ACC112 (cell line): ENCODE results near the gene NCK2.

ENCODE experiments used
- H2AFZ ChIP-seq: fragments of 200-600 bp; sonication (generic); one replicate; pipeline ENCODE4 v1.6.0; 2017; ENCODE audit warnings: antibody characterized with exemption, low read length; ENCODE audit not compliant: unreplicated experiment
- H3K27ac ChIP-seq: fragments of 200-600 bp; sonication (generic); 2 replicates; pipeline ENCODE4 v1.5.1; 2014; ENCODE audit warnings: low read depth, mild to moderate bottlenecking, antibody characterized with exemption, low read length, moderate library complexity
- H3K27me3 ChIP-seq: fragments of 200-600 bp; sonication (generic); 2 replicates; pipeline ENCODE4 v1.6.1; 2014; ENCODE audit warnings: mild to moderate bottlenecking, antibody characterized with exemption, low read length, moderate library complexity, mixed read lengths; ENCODE audit not compliant: insufficient read depth
- H3K36me3 ChIP-seq: fragments of 200-600 bp; sonication (generic); 2 replicates; pipeline ENCODE4 v1.6.1; 2016; ENCODE audit warnings: mild to moderate bottlenecking, antibody characterized with exemption, low read length, moderate library complexity, mixed read lengths; ENCODE audit not compliant: insufficient read depth
- H3K4me1 ChIP-seq: fragments of 200-600 bp; sonication (generic); one replicate; pipeline ENCODE4 v1.6.1; 2016; ENCODE audit warnings: low read length, mixed read lengths; ENCODE audit not compliant: insufficient read depth, unreplicated experiment, control insufficient read depth
- H3K4me3 ChIP-seq: fragments of 200-600 bp; sonication (generic); 2 replicates; pipeline ENCODE4 v1.5.1; 2014; ENCODE audit warnings: mild to moderate bottlenecking, low read depth, low read length
- H3K79me2 ChIP-seq: fragments of 200-600 bp; sonication (generic); one replicate; pipeline ENCODE4 v1.6.0; 2016; ENCODE audit warnings: low read length; ENCODE audit not compliant: control insufficient read depth, unreplicated experiment, insufficient read depth

The NCK2 gene

DNA sequence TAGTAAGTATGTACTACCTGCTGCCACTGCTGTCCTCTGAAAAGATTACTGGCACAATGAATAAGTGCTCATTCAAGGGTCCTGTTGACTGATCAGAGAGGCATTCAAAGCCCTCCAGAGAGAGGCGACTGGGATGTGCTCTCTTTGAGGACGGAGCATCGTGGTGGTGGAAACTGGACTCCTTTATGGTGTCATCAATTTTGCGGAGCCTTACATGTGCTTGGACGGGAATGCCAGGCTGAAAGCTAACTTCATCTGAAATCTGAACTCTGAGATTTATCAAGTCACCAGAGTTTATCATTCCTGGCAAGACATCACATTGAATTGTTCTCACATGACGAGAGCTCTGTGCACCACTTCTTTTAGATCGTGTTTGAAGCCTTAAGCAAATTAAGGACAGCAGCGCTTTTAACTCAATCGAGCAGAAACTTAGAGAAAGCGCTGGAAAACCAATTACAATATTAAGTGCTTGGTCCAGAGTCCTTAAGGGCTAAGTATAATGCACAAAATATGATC, 138.3 kb downstream of the NCK2 start:
- Histone ChIP-seq H2AFZ (no peak overlapping the region), H3K4me3 (no peak overlapping the region), H3K27ac (no peak overlapping the region), H3K36me3 (no peaks in the 10 kb centered on the region; the same call in 1 of the 2 replicates), H3K4me1 (no peaks in the 10 kb centered on the region), H3K79me2 (no peaks in the 10 kb centered on the region), H3K27me3 (no peaks in the 10 kb centered on the region)

- no peaks in the 10 kb centered on the region for H3K79me2 ChIP-seq
- no peak overlapping the region for H3K27ac ChIP-seq
- H3K27me3 ChIP-seq = no peaks in the 10 kb centered on the region
- H2AFZ ChIP-seq = no peak overlapping the region
- H3K36me3 ChIP-seq = no peaks in the 10 kb centered on the region; the same call in 1 of the 2 replicates
- H3K4me3 ChIP-seq = no peak overlapping the region
- no peaks in the 10 kb centered on the region for H3K4me1 ChIP-seq
Measured at GRCh38 chr2:105883911-105884694, 139.4 kb downstream of the NCK2 start.

DNA sequence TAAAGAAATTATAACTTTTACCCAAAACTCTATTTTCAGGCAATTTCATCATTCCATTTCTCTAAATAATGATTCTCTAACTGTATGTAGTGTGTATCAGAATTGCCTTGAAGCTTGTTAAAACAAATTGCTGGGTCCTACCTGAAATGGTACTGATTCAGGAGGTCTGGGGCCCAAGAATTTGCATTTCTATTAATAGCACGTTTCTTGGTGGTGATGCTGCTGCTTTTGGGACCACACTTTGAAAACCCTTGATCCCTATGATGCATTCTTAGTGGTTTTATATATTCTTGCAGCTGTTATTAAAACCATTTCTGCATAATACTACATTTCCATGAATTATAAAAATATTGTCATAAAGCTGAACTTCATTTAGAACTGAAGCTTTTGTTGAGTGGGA, 140.7 kb downstream of the NCK2 start:
- Histone ChIP-seq H3K79me2 (no peaks in the 10 kb centered on the region), H3K4me1 (no peaks in the 10 kb centered on the region), H2AFZ (no peak overlapping the region), H3K27me3 (no peaks in the 10 kb centered on the region), H3K36me3 (no peaks in the 10 kb centered on the region; the same call in 1 of the 2 replicates), H3K27ac (no peak overlapping the region), H3K4me3 (no peak overlapping the region)

DNA sequence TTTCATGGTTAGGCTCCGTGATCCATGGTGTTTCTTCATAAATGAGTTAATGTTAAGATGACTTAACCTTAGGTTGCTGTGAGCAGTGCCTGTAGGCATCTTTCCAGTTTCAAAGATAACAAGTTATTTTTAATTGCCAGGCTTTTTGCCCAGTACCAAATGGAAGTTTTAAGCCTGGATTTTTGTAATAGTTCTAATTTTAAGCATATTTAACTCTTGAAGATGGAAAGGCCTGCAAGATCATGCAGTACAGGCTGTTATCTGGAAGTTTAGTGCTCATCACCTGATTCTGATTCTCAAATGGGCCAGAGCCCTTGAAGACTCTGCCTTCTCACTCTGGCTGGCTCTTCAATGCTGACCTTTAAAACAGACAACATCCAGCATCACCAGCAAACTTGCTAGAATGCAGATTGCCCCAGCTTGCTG, 141.3 kb downstream of the NCK2 start:
- H3K79me2 ChIP-seq = peaks cover 1% of the 10 kb centered on the region
- H3K36me3 ChIP-seq = no peaks in the 10 kb centered on the region; the same call in 1 of the 2 replicates

DNA sequence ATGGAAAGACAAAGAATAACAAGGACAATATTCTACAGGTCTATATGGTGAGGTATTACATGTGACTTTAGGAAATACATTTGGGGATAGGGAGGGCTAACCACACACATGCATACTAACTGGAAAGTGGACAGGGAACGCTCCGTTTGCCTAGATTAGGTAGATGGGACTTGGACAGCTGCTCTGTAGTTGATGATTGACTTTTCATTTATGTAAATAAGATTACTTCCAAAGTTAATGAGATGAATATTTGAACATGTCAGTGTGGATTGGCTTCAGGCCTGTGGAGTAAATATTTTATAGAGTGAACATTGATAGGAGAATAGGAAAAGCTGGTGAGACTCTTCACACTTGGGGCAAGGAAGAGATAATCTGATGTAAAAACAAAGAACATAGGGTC, 142.0 kb downstream of the NCK2 start:
- peaks cover 2% of the 10 kb centered on the region for H3K79me2 ChIP-seq
- H3K27me3 ChIP-seq = no peaks in the 10 kb centered on the region
- no peaks in the 10 kb centered on the region for H3K4me1 ChIP-seq
- H2AFZ ChIP-seq = no peak overlapping the region
- H3K36me3 ChIP-seq = no peaks in the 10 kb centered on the region; the same call in 1 of the 2 replicates
- H3K4me3 ChIP-seq = no peak overlapping the region
- no peak overlapping the region for H3K27ac ChIP-seq

More for the DNA sequence above, 141.3 kb downstream of the NCK2 start:
- Histone ChIP-seq H3K4me1 (no peaks in the 10 kb centered on the region), H3K27me3 (no peaks in the 10 kb centered on the region), H3K27ac (no peak overlapping the region), H3K4me3 (no peak overlapping the region), H2AFZ (no peak overlapping the region)

DNA sequence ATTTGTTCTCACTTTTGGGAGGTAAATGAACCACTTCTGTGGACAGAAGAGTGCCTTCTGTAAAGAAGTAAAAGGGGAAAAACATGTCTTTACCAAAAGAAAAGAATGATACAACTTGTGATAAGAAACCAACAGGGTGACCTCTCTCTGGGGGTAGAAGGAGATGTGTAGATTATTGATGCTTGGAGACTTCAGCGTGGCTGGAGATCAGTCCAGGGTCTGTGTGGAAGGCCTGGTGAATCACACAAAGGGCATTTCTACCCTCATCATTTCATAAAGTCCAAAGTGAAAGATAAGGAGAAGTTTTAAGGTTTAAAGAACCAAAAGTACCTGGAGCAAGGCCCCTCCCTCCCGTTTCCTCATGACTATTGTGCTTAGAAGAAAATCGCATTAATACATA, 142.5 kb downstream of the NCK2 start:
- Histone ChIP-seq H3K27me3 (no peaks in the 10 kb centered on the region), H3K4me1 (no peaks in the 10 kb centered on the region), H3K79me2 (peaks cover 2% of the 10 kb centered on the region), H3K27ac (no peak overlapping the region), H3K4me3 (no peak overlapping the region), H3K36me3 (no peaks in the 10 kb centered on the region), H2AFZ (no peak overlapping the region)

DNA sequence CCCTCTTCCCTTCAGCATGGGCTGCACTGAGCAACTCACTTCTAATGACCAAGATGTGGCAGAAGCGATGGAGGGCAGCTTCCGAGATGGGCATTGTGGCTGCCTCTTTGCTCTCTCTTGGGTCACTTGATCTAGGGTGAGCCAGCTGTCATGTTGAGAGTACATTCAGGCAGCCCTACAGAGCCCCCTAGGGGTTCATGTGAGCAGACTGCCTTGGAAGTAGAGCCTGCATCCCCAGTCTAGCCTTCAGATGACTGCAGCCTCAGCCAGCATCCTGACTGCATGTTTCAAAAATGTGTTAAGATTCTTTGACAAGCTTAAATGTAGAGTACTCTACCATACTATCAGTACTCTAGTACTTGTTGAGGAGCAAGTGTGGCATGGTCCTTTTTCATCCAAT, 143.9 kb downstream of the NCK2 start:
- Histone ChIP-seq H3K4me1 (no peaks in the 10 kb centered on the region), H2AFZ (no peak overlapping the region), H3K27me3 (no peaks in the 10 kb centered on the region), H3K79me2 (peaks cover 2% of the 10 kb centered on the region), H3K36me3 (no peaks in the 10 kb centered on the region), H3K4me3 (no peak overlapping the region), H3K27ac (no peak overlapping the region)

DNA sequence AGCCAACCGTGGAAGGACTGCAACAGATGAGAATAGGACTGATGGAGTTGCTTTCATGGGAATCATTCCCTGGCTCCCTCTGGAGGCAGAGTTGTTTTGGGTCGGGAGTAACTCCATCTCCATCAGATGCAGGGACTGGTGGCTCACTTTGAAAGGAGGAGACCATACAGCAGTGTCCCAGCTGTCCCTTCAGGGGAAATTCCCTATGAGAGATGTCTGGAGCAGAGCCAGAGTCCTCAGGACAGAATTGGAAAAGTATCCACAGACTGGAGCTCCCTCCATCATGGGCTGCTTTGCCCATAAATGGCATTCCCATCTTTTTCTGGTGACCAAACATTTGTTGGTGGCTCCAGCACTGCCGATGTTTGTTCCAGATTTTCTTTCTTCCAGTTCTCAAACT, 144.3 kb downstream of the NCK2 start:
- H3K4me1 ChIP-seq = no peaks in the 10 kb centered on the region
- no peaks in the 10 kb centered on the region for H3K27me3 ChIP-seq
- H3K4me3 ChIP-seq = no peak overlapping the region
- H3K79me2 ChIP-seq = peaks cover 2% of the 10 kb centered on the region
- H2AFZ ChIP-seq = no peak overlapping the region
- H3K27ac ChIP-seq = no peak overlapping the region
- no peaks in the 10 kb centered on the region for H3K36me3 ChIP-seq

- H3K27ac ChIP-seq = no peak overlapping the region
Measured at GRCh38 chr2:105890111-105890510, 145.4 kb downstream of the NCK2 start.

GRCh38 chr2:105890856-105891255, 146.1 kb downstream of the NCK2 start:
- peaks cover 2% of the 10 kb centered on the region for H3K79me2 ChIP-seq
- no peaks in the 10 kb centered on the region for H3K27me3 ChIP-seq
- H3K36me3 ChIP-seq = no peaks in the 10 kb centered on the region
- H3K4me1 ChIP-seq = no peaks in the 10 kb centered on the region
- no peak overlapping the region for H2AFZ ChIP-seq
- H3K27ac ChIP-seq = no peak overlapping the region
- no peak overlapping the region for H3K4me3 ChIP-seq

More at GRCh38 chr2:105890111-105890510, 145.4 kb downstream of the NCK2 start:
- H3K4me1 ChIP-seq = no peaks in the 10 kb centered on the region
- H2AFZ ChIP-seq = no peak overlapping the region
- H3K27me3 ChIP-seq = no peaks in the 10 kb centered on the region
- H3K4me3 ChIP-seq = no peak overlapping the region
- H3K79me2 ChIP-seq = peaks cover 2% of the 10 kb centered on the region
- H3K36me3 ChIP-seq = no peaks in the 10 kb centered on the region
